Activated naive CD4-positive, alpha-beta T cell treated with anti-CD3 and anti-CD28 coated beads, Interleukin-2, amount 10 ng/mL, durations not matched to agents 5 hours and 36 hours (primary cell): ENCODE measurements around the gene AICDA. TPM values are rescaled to one million over a fixed set of nuclear protein-coding genes. Genes with fewer than 3 reads are reported as not detected.

Experiments used
- total RNA-seq, 2 experiments: library from RNA; stranded (reverse); gene quantifications; one replicate each; pipeline ENCODE4 v1.2.3, GENCODE V29; 2021

The AICDA gene
- under 1 TPM; 0.43 to 0.82 TPM for total RNA-seq

GRCh38 chr12:8612629-8613028, at the start of gene AICDA:
AICDA (minus strand) TSS chr12:8612859; CDS start chr12:8612767, 92 bp downstream.

Other genes with a start within 250 kb of the AICDA start
- gene CLEC6A, start 156.9 kb downstream of the AICDA start, total RNA-seq: under 1 TPM in 1 of 2 experiments, not detected in 1; 0.17 TPM
- gene CLEC4D, start 99.4 kb downstream of the AICDA start, total RNA-seq: under 1 TPM in 1 of 2 experiments, not detected in 1; 0.23 TPM
- gene CLEC4E, start 72.0 kb downstream of the AICDA start, total RNA-seq: not detected
- not detected for gene MFAP5, start 50.0 kb upstream of the AICDA start, total RNA-seq
- 1 to 10 TPM; 7.6 to 9.4 TPM for gene RIMKLB, start 85.1 kb upstream of the AICDA start, total RNA-seq
- gene A2ML1, start 209.8 kb upstream of the AICDA start, total RNA-seq: not detected